EL (cell line): Measurements from ENCODE around the gene COL9A1.

ENCODE experiments used
- DNase-seq: peaks from one replicate; pipeline ENCODE4 v3.0.0-alpha.2; 2016

The COL9A1 gene

DNA sequence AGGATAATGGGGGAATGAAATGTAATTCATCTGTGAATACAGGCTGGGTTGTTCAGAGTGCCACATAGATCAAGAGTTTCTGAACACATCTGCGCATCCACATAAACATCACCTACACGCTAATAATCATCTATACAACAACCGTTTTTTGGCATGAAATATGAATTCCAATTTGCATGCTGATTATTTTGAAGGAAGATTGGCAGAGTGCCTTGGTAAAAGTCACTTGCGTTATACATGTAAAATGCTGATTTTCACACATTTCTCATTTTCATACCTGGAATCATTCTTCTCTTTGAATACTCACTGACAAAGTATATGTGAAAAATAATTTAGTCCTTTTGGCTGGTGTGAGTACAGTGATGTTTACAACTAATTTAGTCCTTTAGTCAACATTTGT lies 17.7 kb downstream of the COL9A1 start:
- DNase-seq: no peak

GRCh38 chr6:70282919-70283461 lies 19.9 kb downstream of the COL9A1 start:
- no peak for DNase-seq

- DNase-seq: no peak
Measured at GRCh38 chr6:70282312-70282918, 20.5 kb downstream of the COL9A1 start.

- no peak for DNase-seq
Measured at GRCh38 chr6:70281923-70282311, 21.0 kb downstream of the COL9A1 start.

DNA sequence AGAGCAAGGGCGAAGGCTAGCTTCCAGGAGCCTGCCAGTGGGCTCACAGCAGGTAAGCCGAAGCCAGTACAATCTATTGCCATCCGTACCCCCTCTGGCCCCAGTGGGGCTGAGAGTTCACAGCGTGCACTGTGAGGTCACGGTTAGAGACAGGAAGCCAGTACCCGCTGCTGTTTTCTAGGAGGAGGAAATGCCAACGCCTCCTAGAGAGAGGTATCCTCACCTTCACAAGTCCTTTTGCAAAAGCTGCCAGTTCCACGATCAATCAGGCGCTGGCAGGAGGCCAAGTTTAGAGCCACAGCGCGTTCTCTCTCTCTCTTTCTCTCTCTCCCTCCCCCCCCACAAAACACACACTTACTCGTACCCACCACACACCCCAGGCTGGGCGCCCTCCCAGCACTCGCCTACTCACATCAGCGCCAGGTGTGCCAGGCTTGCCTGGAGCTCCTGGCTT lies 22.5 kb downstream of the COL9A1 start:
- no peak for DNase-seq

GRCh38 chr6:70277470-70277869 lies 25.4 kb downstream of the COL9A1 start:
- DNase-seq: no peak

GRCh38 chr6:70274338-70274737 lies 28.5 kb downstream of the COL9A1 start:
- no peak for DNase-seq

DNA sequence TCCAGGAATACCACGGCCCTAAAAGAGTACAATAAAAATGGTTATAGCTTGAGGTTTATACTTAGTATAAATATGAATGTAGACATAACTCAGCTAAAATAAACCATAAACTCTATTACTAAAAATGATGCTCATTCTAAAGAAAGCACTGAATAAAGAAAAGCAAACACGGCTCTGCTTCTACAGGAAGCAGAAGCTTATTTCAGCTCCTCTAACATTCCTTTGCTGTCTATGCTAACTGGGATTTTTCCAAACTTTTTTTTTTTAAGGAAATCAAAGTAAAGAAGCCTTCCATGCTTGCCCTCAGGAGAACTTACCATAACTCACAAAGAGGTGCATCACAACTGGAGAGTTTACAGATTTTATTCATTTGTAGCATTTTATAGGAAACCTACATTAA lies 30.8 kb downstream of the COL9A1 start:
- no peak for DNase-seq

DNA sequence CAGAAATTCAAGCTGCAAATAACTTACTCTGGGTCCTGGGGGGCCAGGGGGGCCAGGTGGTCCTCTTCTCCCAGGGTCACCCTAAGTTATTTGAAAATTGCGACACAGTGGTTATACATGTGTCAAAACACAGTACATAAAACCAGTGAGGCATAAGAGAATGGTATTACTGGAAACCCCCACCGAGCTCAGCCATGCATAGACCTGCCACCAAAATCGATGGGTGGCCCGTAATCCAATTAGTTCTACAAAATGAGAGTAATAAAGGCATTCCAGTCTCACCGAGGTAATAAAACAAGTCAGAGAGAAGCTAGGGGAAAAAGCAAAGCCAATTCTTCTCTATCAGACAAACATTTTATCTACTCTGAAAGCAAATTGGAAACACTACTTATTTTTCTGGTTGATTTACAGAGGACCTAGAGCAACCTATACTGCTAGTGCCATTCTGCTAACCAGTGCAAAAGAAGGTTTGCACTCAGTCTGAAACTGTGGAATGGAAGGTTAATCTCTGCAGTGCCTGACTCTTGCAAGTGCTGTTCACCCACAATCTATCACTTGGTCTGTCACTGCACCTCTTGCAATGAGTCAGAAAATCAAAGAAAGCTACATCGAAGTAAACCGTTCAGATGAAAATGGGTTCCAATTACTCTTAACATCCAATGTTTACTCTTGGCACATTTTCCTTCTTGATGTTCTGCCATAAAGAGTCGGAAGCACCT lies 32.4 kb downstream of the COL9A1 start:
- DNase-seq: no peak

DNA sequence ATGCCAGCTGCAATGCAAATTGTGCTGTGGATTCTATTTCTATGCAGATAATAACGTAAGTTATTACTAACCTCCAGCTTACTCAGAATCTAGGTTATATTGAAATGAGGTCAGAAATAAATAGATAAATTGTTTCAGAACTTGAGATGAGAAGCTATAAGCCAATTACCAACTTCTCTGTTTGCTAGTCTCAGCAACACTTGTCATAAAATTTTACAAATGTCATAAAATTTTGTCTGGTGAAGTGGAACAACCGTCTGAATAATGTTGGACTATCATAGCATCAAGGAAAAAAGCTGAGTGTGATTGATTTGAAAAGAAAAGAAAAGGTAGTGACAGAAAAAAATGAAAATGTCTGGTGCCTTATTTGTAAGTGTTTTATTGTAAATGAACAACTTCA lies 36.7 kb downstream of the COL9A1 start:
- DNase-seq: no peak

DNA sequence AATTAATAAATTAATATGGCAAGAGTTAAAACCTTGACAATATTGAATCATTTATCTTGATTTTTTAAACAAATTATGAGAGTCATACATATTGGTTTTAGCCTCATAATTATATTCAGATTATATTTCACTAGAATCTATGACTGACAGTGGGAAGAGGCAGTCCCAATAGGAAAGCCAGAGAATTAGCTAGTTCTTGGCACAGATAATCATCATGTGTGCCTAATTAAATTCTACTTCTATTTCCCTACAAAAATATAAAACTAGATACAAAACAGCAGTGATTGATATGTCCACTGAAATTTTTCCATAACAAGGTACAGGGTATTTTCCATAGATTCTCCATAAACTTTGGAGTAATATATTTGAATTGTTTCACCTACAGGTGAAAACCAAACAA lies 38.6 kb downstream of the COL9A1 start:
- no peak for DNase-seq

GRCh38 chr6:70258483-70258882 lies 44.4 kb downstream of the COL9A1 start:
- DNase-seq: no peak

- no peak for DNase-seq
Measured at GRCh38 chr6:70257768-70258273, 45.1 kb downstream of the COL9A1 start.

GRCh38 chr6:70254784-70255183 lies 48.1 kb downstream of the COL9A1 start:
- DNase-seq: no peak

GRCh38 chr6:70253923-70254322 lies 49.0 kb downstream of the COL9A1 start:
- no peak for DNase-seq

GRCh38 chr6:70252604-70253003 lies 50.3 kb downstream of the COL9A1 start:
- DNase-seq: no peak

DNA sequence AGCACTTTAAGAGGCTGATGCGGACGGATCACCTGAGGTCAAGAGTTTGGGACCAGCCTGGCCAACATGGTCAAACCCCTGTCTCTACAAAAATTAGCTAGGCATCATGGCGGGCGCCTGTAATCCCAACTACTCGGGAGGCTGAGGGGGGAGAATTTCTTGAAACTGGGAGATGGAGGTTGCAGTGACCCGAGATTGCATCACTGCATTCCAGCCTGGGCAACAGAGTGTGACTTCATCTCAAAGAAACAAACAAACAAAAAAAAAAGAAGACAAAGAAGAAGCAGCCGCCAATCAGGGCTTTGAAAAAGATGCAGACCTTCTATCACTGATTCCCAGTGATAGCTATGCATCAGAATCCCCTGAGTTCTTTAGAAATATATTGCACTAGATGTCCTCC lies 56.8 kb downstream of the COL9A1 start:
- DNase-seq: no peak

DNA sequence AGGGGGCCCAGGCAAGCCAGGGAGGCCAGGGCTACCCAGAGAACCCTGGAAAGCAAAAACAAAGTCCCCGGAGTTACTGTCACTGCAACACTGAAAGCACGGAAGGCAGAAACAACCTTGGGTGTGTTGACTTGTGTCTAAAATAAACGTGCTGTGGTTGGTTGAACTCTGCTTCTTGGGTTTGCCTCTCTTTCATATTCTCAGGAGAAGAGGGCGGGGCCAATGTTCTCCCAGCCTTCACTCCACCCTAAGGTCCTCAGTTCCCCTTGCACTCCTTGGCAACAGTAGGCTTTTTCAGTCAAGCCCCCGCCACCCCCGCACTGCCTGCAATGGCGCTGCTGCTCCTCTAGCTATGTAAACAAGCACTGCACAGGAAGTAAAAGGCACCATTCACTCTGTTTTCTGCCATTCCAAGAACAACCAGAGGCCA lies 60.9 kb downstream of the COL9A1 start:
- no peak for DNase-seq

GRCh38 chr6:70241031-70241430 lies 61.9 kb downstream of the COL9A1 start:
- no peak for DNase-seq

GRCh38 chr6:70236343-70236742 lies 66.5 kb downstream of the COL9A1 start:
- no peak for DNase-seq

- DNase-seq: no peak
Measured at GRCh38 chr6:70234561-70235236, 68.2 kb downstream of the COL9A1 start.

- no peak for DNase-seq
Measured at GRCh38 chr6:70231311-70231710, 71.6 kb downstream of the COL9A1 start.

DNA sequence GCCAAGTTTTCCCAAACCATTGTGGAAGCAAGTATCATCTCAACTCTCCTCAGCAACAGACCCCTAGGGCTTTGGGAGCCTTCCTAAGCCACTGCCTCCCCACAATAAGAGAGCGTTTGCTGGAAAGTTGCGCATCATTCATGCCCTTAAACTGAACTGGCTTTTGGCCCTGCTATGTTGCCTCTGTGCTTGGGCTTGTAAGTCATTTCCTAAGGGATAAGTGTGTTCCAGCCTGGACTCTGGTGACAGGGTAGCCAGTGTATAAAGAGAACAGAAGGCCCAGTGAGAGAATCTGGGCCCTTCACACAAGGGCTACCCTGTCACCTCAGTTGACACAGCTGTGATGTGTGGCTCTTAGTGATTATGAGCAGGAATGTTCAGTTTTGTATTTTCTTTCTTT lies 77.8 kb downstream of the COL9A1 start:
- DNase-seq: no peak

GRCh38 chr6:70222439-70222749 lies 80.5 kb downstream of the COL9A1 start:
- no peak for DNase-seq
